ENCODE data around the gene TMEM164.

GRCh38 chrX:109967156-109967555, 35.8 kb upstream of the TMEM164 start:
- TF ChIP-seq, protein P1, sequence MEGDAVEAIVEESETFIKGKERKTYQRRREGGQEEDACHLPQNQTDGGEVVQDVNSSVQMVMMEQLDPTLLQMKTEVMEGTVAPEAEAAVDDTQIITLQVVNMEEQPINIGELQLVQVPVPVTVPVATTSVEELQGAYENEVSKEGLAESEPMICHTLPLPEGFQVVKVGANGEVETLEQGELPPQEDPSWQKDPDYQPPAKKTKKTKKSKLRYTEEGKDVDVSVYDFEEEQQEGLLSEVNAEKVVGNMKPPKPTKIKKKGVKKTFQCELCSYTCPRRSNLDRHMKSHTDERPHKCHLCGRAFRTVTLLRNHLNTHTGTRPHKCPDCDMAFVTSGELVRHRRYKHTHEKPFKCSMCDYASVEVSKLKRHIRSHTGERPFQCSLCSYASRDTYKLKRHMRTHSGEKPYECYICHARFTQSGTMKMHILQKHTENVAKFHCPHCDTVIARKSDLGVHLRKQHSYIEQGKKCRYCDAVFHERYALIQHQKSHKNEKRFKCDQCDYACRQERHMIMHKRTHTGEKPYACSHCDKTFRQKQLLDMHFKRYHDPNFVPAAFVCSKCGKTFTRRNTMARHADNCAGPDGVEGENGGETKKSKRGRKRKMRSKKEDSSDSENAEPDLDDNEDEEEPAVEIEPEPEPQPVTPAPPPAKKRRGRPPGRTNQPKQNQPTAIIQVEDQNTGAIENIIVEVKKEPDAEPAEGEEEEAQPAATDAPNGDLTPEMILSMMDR (conservative IDR thresholded peaks at IDR 0.05 in 1 of 2, IDR thresholded peaks at IDR 0.05 in 1 of 2; ENCODE audit: low read depth in 1 of 2, low read length in 2 of 2): no peak
- TF ChIP-seq EZH2 (IDR thresholded peaks at IDR 0.05; ENCODE audit: low read length, missing control alignments): no peak
